ENCODE data around the gene NRXN2. TPM values are rescaled to one million over a fixed set of nuclear protein-coding genes. Genes with fewer than 3 reads are reported as not detected.
A peak's percentile ranks its signal among the peaks of the same experiment; 100 is the strongest.

NRXN2 gene
- total RNA-seq, 1 donor from 2014 or later: 0.12 TPM

GRCh38 chr11:64585150-64585549, 137.8 kb downstream of the NRXN2 start:
- no peak for ATAC-seq

GRCh38 chr11:64583296-64584262, 139.4 kb downstream of the NRXN2 start:
- ATAC-seq: no peak

DNA sequence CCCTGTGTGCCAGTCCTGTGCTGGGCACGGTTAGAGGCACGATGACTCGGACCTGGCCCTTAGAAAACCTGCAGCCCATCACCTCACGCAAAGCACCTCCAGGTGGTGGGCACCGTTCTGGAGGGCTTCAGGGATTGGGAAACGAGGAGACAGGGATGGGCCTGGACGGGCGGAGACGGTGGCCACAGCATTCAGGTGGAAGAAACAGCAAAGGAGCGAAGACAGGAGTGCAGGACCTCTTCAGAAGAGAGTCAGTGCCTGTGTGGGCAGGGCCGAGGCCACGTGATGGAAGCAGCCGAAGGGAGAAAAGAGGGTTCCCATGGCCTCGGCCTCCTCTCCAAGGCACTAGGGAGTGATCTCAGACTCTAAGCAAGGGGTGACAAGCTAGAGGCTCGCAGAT, 140.1 kb downstream of the NRXN2 start:
- ATAC-seq: no peak

GRCh38 chr11:64581057-64581523, 141.9 kb downstream of the NRXN2 start:
- ATAC-seq: no peak

GRCh38 chr11:64580412-64580811, 142.6 kb downstream of the NRXN2 start:
- no peak for ATAC-seq

DNA sequence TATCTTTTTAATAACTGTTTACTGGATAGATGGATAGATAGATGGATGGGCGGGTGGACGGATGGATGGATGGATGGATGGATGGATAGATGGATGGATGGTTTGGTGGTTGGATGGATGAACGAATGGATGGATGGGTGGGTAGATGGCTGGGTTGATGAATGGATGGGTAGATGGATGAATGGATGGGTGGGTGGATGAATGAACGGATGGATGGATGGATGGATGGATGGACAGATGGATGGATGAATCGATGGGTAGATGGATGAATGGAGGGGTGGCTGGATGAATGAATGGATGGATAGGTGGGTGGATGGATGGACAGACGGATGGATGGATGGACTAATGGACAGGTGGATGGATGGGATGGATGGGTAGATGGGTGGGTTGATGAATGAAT, 145.8 kb downstream of the NRXN2 start:
- ATAC-seq: no peak

DNA sequence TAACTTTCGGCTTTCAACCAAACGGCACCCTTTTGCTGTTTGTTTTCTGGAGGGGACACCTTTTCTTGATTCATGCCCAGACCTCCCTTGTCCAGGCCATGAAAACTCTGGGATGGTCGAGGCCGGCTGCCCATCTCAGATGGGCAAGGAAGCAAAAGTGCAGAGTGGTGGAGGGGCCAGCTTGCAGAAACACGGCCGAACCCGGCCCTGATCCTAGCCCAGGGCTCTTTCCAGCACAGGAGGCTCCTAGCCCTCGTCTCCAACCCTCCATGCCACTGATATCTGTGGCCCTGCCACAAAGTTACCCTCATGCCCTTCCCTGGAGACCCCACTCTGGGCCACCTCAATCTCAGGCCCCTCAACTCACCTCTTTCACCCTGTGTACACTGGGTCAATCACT, 150.9 kb downstream of the NRXN2 start:
- ATAC-seq: no peak

- ATAC-seq: peak; percentile 97
These were observed 151.4 kb downstream of the NRXN2 start for GRCh38 chr11:64571410-64572091.

DNA sequence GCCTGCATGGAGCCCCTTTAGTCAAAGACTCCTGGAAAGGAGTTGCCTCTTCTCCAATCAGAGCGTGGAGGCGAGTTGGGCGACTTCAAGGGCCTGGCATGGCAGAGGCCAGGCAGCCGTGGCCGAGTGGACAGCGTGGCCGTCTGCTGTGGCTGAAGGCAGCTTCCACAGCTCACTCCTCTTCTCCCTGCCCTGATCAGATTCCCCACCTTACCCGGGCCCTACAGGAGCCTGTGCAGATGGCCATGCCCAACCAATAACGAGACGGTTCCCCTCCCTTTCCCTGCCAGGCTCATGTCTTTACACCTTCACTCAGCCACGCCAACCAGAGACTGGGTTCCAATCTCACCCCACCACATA, 152.0 kb downstream of the NRXN2 start:
- ATAC-seq: no peak

GRCh38 chr11:64570341-64570740, 152.7 kb downstream of the NRXN2 start:
- no peak for ATAC-seq

DNA sequence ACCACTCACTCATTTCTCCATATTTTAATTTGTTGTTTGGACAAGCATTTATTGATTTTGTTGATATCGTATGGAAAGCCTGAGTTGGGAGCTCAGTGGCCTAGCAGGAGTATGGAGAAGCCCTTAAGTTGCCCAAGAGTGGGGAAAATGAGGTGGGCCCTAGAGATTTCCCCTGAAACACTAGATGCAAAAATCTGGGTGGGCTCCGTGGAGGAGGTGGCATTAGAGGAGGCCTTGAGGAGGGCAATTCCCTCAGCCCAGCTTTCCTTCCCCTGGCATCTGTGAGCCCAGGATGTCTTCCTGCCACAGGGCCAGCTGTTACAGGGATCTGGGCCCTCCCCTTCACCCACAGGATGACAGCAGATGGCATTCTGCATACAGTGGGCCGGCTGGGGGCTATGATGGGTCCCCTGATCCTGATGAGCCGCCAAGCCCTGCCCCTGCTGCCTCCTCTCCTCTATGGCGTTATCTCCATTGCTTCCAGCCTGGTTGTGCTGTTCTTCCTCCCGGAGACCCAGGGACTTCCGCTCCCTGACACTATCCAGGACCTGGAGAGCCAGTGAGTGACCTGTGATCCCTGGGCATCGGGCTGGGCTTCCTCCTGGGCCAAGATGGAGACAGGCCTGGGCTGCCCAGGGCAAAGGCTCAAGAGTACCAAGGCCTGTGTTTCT, 153.6 kb downstream of the NRXN2 start:
- ATAC-seq: no peak

- ATAC-seq: no peak
These were observed 154.3 kb downstream of the NRXN2 start for GRCh38 chr11:64568584-64569140.

DNA sequence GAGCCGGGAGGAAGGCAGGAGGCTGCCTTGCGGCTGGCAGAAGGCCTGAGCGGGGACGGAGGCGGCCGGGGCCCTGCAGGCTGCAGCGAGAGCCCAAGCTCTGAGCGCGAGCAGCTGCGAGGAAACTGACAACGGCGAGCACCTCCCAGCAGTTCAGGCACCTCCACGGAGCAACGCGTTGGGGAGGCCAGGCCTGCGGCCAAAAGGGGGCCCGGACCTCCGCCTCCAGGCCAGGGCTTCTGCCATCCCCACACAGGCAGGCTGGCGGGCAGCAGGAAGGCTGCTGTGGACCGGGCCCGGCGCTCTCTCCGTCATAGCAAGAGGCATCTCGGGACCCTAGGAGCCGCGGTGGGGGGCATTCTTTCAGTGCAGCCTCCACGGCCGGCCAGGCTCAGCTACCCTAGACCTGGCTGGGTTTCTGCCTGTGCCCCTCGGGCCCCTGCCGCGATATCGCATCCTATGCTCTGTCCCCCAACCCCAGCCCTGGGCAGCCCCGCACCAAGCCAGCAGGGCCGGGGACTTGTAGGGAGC, 154.9 kb downstream of the NRXN2 start:
- no peak for ATAC-seq

- ATAC-seq: no peak
These were observed 155.8 kb downstream of the NRXN2 start for GRCh38 chr11:64566915-64567891.

DNA sequence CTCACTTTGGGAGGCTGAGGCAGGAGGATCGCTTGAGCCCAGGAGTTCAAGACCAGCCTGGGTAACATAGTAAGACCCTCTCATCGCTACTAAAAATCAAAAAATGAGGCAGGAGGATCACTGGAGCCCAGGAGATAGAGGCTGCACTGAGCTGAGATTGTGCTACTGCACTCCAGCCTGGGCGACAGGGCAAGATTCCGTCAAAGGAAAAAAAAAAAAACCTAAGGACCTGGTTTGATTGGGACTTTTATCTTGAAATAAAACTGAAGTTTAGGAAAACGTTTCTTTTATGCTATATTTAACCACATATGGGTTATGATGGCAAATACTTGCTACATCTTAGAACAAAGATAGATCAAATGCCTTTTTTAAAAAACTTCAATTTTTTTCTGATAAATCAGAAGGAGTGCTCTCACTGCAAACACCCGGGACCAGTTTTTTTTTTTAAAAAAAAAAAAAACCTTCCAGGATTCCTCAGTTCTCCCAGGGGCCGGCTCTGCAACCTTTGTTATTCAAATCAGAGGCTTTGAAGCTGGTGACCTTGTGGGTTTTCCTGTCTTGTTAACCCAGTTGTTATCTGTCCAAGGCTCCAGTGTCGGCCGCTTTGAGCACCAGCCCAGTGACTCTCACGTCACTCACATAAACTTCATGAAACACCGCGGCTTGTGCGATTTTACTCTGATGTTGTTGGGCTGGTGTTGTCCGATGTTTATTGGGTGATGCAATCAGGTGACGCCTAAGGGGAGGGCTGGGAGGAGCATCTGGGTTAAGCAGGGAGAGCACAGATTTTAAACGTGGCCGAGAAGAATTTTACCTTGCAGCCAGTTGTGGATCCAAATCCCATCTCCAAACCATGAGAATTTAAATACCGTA, 156.7 kb downstream of the NRXN2 start:
- peak; percentile 80 for ATAC-seq

GRCh38 chr11:64564947-64565889, 157.8 kb downstream of the NRXN2 start:
- no peak for ATAC-seq

GRCh38 chr11:64564419-64564818, 158.6 kb downstream of the NRXN2 start:
- no peak for ATAC-seq

GRCh38 chr11:64563966-64564365, 159.0 kb downstream of the NRXN2 start:
- ATAC-seq: no peak

DNA sequence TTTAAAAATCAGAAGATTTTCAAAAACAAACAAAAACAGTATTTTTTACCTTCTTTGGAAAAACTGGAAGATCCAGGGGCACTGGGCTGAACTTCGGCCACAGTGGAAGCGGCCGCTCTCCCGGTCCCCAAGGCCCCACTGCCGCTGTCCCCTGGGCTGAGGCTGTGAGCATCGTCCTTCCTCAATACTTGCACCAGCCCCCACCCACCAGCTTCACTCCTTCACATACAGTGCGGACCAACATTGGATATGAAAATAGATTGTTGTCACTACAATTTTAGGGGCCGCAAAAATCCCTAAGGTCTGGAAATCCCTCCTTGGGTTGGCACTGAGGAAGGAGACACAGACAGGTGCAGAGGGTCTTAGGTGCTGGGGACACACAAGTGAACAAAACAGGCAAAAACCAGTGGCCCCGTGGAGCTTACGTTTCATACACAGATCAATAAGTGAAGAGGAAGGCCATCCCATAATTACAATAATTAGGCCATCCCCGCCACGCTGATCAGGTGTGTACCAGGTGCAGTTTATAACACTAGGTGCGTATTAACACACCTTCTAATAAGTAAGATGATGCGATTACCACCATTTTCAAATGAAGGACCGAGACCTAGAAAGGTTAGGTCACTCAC, 160.2 kb downstream of the NRXN2 start:
- ATAC-seq: no peak
